IPS DF 4.7 (cell line): ENCODE measurements around the gene CDH13.

Experiments
- DNase-seq: peaks from one replicate; pipeline ENCODE4 v3.0.0-alpha.2; 2013; ENCODE audit warnings: low spot score; ENCODE audit errors: extremely low read depth

Gene CDH13

DNA sequence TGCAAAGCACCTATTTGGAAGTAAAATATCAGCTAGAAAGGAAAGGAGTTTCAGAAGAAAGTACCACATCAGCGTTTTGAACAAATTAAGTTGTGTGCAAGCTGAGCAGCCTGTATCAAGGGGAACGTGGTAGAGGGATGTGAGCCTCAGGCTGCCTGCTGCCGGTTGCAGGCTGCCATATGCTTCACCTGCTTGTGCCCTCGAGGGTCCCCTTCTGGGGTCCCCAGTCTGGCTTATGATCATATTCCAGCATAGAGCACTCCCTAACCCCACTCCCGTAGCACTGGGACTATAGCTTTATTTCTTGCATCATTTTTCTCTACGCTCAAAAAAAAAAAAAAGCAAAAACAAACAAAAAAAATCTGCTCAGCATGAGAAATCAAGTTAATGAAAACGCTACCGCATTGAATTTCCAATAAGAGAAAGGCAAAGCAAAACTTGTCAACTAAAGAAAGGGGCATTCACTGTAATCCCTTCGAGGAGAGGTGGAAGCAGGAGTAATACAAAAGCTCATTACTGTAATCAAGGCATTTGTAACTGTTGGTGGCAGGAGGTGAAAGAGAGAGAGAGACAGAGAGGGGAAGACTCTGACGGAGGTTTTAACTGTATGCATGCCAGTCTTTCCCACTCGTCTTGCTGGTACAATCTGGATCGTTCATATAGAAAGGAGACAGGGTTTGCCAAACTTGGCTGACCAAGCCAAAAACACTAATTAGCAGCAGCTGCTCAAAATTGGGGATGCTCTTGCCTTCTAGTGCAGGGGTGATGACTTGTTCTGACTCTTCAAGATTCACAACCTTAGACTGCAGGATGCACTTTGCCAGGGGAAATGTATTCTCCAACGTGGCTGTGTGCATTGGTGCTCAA lies 922.8 kb downstream of the CDH13 start:
- no peak for DNase-seq

DNA sequence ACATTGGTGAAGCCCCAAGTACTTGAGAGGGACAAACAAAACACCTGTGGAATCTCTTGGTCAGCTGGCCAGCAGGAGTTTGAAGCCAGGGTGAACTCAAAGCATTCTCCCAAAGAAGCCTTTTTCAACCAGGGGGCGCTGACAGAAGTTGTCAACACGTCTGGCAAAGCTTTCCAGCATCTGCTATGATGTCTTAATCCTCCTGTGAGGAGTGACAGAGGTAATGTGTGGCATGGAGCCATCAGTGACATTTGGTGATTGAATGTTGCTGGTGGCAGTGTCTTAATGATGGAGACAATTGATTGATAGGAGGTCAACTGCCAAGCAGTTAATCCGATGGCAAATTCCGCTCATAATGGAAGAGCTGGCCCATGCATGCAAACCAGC lies 923.4 kb downstream of the CDH13 start:
- no peak for DNase-seq

DNA sequence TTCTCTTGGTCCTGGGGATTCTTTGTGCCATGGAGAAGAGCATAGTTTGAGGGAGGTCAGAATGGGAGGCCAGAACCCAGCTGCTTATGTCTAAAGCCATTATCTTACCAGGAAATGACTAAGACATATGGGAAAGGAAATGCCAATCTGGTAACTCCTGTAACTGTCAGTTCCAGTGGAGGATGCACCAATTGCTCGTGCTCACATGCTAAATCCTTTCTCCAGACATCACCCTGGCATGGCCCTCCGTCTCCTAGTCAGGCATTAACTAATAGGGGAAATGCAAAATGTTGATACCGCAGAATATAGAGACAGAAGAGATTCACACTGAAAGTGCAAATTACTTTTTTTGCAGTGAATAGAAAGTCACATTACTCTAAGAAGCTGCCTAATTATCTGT lies 925.5 kb downstream of the CDH13 start:
- no peak for DNase-seq

DNA sequence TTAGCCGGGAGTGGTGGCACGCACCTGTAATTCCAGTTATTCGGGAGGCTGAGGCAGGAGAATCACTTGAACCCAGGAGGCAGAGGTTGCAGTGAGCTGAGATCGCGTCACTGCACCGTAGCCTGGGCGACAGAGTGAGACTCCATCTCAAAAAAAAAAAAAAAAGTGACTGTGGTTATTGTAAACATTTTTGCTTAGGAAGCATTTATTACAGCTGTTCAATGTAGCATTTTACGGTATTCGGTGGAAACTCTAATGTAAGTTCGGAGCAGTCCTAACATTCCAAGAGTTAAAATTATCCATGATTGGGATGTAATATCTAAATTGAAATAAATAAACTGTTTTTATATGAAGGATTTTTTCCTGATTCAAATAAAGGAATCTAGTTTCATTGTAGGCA lies 926.2 kb downstream of the CDH13 start:
- no peak for DNase-seq

DNA sequence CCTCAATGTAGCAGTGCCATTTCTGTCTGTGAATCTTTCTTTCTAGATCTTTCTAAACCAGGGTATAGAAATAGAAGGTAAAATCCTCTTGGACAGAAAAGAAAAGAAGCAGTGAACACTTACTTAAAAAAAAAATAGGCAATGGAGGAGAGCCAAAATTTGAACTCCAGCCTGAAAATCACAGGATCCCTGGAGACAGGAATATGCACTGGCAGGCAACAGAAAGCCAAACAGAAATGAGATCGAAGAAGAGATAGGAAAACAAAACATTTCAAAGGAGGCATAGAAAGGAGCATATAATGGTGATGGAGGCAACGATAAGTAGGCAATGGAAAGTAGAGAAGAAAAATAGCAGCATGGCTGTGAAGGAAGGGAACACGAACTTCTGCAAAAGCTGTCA lies 927.3 kb downstream of the CDH13 start:
- DNase-seq: no peak

DNA sequence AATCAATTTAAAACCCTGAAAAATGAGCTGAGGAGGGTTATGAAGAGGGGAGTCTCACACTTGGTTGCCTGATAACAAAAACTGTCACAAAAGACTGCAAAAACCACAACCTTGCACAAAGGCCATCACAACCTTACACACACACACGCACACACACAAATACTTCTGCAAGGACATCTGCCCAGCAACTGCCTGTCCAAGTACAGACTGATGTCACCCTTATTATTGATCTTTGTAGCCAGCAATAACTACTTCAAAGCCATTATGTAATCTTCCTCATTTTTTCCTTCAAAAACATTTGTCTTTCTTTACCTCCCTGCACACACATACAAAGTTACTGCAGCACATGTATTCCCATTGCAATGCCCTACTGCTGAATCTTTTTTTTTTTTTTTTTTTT lies 927.8 kb downstream of the CDH13 start:
- DNase-seq: no peak

DNA sequence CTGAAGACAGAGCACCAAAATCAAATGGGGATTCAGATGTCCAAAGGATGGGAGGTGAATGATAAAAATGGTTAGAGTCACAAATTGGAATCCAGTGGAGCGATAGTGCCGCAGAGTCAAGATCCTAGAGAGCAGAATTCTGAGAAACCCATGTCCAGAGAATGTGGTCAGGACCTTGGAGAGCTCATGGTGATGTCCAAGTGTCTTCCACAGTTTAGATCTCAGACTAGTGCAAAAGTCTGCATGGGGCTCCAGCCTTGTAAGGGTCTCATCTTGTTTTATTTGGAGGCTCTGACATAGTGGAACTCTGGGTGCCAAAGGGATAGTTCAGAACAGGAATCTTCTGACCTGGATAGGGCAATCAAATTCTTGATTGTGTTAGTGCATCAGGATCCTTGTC lies 935.1 kb downstream of the CDH13 start:
- DNase-seq: no peak

DNA sequence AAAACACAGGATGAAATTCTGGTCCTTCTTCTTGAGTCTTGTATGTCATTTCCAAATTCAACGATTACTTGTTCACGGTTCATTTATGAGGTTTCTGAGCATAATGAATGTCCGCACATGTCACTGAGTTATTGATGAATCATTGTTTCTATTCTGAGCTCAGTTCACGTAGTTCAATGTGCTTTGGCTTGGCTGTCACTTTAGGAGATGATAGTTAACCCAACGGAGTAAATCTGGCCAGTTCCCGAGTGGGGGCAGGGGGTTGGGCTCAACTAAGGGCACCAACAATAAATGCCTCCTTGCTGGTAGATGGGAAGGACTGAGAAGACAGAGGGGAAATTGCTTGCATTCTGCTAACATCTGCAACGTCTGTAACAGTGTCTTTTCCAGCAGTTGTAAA lies 941.6 kb downstream of the CDH13 start:
- no peak for DNase-seq

DNA sequence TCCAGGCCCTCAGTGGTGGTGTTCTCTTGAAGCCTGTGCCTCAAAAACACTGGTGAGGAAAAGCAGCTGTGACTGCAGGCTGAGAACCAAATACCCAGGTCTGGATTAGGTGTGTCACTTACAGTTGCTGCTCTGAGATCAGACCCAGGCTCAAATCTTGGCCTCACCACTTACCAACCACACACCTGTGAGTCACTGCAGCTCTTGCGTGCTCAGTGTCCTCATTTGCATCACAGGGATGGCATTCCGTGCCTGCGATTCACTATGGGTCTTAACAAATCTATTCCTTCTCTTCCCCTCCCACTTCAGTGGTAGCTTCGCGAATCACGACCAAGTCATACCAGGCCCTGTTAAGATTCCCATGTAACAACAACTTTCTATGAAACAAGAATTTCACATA lies 947.6 kb downstream of the CDH13 start:
- DNase-seq: peak; percentile 33

DNA sequence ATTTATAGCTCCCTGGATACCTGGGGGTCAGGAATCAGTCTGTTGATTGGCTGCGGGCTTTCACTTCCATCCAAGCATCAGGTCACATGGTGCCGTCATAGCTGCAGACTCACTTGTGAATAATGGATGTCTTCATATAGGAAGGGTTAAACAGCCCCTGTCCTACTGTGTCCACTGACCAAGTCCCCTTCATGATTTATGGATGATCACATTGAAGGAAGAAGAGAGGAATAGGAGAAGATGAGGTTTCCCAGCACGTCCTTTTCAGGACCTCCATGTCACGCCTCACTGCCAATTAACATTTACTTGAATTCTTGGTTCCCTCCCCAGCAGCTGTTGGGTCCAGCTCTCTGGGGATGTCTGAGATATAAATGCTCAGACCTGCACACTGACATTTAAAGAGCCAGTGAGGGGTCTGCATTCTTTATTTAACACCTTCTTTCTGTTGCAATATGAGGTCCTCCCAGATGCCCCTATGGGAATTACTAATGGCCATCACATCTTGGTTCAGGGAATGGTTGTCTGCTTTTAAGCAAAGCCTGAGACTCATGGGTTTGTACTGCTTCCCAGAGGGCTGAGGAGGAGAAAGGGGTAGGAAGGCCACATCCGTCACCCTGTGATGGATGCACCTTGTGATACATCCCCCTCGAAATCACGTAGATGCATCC lies 950.4 kb downstream of the CDH13 start:
- DNase-seq: no peak

DNA sequence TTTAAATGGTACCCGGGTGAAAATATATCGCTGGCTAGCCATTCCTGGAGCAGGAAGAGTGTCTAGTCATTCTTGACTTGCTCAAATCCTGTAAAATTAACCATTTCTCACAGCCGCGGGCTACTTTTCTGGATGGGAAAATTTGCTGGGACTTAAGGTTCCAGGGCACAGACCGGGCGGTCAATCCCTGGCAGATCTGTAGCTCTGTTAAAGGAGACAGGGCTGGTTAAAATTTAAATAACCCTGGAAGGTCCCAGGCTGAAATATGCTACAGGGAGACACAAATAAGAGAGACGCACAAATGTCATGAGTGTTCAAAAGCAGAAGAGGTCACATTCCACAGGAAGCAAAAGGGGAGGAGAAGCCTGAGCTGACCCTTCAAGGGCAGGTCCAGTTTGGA lies 951.4 kb downstream of the CDH13 start:
- no peak for DNase-seq

DNA sequence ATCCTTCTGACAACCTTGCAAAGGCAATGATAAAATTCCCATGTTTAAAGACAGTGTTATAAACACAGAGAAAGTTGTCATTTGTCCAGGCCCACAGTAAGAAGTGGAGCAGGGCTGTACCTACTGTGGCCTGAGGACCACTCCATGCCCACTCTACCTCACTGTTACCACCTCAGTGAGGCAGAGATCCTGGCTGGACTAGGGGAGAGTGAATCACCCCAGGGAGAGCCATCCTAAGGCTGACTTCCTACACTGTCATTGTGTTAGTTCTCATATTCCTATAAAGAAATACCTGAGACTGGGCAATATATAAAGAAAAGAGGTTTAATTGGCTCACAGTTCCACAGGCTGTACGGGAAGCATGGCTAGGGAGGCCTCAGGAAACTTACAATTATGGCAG lies 952.3 kb downstream of the CDH13 start:
- DNase-seq: no peak

DNA sequence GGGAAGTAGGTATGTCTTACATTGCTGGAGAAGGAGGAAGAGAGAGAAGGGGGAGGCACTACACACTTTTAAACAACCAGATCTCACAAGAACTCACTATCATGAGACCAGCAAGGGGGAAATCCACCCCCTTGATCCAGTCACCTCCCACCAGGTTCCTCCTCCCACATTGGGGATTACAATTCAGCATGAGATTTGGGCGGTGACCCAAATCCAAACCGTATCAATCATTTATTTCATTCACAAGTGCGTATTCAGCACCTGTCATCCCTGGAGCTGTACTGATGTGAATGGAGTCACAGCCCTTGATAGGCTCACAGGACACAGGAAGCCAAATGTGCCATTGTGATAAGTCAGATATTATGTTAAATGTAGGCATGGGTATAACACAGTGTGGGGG lies 952.7 kb downstream of the CDH13 start:
- DNase-seq: no peak

DNA sequence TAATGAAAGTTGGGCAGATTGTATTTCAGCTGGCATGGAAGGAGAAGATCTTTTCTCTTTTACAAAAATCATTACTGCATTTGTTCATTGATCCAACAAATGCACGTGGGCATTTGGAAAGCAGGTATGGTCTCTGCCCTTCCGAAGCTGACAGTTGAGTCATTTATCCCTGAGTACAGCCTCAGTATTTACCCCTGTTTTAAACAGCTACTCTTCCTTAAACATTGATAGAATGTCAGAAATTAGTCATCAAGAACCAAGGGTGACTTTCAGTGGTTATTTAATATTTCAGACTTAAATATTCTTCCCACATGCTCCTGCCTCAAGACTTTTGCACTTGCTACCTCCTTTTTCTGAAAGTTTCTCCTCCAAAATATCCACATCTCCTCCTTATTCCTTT lies 954.3 kb downstream of the CDH13 start:
- DNase-seq: no peak

DNA sequence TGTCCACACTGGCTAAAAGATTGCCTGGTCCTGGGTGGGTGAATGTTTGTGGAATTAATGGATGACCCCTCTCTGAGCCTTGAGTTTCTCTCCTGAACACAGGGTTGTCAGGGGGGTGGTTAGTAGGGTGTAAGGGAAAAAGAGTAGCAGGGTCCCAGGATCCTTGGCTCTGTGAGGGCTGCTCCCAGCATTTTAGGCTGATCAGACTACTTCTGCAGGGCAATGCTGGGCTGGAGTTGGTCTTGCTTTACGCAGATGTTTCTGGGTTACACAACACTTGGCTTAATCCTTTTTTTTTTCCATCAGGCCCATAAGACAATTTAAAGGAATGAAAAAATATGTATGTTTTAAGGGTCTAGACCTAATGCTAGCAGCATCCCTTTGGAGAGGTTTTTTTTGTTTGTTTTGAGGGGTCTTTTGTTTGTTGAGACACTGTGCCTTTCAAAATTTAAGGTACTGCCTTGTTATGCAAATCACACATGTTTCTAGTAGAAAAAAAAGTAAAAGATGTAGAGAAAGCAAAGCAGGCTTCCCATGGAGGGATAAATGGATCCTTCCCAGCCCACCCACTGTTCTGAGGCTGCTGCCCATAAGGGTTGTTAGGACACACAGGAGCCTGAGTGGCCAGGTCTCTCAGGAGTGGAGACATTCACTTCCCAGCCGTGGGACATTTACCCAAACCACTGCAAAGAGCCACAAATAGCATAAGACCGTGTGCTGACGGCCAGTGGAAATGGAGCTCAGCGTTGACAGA lies 955.4 kb downstream of the CDH13 start:
- DNase-seq: no peak

DNA sequence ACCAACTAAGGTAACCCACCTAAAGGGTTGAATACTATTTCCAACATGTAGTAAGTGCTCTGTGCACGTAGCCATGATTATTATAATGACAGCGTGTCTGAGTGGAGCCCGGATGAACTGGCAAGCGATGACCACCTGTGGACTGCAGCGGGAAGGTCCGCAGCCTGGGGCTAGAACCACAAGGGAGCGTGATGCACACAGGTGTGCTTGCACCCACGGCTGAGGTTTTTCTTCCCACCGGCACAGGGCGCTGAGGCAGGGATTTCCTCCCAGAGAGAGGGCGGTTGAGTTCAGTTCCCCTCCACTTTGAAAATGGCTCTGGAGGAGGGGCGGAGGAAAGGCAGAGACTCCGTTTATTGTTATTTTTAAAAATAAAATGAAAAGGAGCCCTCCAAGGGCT lies 959.3 kb downstream of the CDH13 start:
- no peak for DNase-seq

DNA sequence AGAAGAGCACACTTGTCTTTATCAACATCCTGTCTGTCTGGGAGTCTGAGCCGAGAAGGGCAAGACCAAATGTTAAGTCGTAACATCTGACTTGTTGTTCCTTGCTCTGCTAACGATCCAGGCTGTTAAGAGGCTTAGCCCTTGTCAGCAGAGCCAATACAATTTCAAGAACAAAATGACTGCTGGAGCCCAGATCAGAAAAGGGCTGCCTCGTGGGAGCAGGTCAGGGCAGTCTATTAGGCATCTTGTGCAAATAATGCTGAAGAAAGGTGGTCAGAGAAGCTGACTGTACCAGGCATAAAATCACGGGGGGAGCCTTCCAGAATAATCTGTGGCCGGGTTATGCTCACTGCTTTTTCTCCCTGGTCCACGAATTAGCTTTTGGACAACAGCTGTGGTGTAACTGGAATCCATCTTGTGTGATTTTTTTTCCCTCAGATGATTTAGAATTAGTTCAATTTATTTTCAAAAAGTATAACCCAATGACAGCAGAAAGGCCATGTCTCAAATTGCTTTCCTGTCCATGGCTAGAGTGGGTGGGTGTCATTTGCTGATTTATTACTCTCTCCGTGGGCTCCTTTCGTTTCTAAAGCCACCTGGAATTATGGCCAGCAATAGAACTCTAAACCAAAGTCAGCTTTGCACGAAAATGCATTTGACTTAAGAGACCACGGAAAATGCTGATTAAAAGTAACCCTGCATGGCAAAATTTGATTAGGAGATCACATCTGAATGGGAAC lies 959.9 kb downstream of the CDH13 start:
- no peak for DNase-seq

DNA sequence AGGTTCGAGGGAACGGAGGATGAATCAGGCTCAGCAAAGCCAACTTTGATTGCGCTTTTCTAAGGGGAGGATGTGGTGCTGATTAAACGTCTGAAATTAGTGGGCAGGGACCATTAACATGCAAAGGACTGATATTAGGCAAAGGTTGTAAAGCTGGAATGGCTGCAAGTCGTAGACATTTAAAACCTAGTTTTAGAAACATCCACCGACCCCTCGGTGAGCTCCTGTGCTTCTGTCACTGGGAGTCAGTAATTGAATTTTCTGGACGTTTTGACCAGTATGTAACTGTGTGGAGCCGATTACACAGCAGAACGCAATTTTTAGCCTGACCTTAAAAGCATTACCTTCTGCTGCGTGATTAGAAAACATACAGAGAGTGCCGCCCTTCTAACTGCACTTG lies 960.4 kb downstream of the CDH13 start:
- DNase-seq: no peak

DNA sequence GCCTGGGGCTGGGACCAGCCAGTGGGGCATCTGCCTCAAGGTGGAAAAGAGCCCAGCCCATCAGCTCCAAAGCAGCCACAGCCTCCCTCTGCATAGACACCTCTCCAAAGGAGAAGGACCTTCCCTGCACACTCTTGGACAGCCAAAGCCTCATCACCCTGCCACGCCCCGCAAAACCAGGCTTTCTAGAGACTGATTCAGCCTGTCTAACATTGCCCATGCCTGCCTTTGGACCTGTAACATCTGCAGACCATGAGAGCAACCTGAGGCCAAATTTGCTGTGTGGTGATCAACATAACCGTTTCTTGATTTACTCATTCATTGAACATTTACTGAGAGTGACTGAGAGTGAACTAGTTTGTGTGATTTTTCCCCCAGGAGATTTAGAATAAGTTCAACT lies 961.3 kb downstream of the CDH13 start:
- DNase-seq: no peak

DNA sequence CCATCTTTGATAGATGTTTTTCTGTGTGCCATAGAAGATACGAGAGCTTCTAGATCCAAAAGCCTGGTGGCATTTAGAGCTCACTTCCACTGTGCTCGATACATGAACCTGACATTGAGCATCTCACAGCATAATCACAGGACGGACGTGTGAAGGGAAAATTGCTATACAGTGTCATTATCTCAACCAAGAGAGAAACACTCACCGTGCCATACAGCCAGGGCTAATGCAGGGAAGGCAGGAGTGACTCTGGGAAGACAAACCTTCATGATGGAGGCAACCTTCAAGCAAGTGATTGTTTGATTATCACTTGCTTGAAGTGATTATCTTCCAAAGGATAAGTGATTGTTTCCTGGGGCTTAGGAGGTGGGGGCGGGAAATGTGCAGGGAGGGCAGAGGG lies 962.8 kb downstream of the CDH13 start:
- DNase-seq: no peak

DNA sequence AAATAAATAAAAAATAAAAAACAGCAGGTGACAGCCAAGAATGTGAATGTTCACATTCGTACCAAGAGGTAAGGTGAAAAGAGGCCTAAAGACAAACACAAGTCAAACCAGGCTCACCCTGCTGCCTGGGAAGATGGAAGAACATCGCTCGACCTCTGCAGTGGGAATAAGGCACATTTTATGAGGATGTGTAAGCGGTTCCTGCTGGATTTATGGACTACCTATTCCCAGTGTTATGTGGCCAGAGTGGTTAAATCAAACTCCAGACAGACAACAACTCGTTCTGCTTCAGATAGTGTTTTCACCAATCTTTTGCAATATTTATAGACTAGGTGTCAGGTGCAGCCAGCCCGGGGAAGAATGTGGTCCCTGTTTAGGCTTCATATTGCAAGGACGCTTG lies 966.0 kb downstream of the CDH13 start:
- no peak for DNase-seq
